ENCODE measurements around the gene ODR4.
"Not testable (repeated sequence)": the region's sequence is repeated elsewhere in the genome, so short reads cannot be mapped to it uniquely, and the experiment has no call there.

Gene ODR4

GRCh38 chr1:186375152-186375928 lies at the start of gene ODR4, which contains the start of gene TPR:
Gene ODR4 (plus strand): TSS chr1:186375838. CDS start chr1:186379786, 3,948 bp downstream.
Gene TPR (minus strand): TSS chr1:186375253. CDS start chr1:186375028, 225 bp downstream.
- in situ Hi-C loops (cut with MboI; ENCODE audit: low sequenced_read_pairs), result no loop called here

- in situ Hi-C loops (cut with MboI; ENCODE audit: low sequenced_read_pairs), result no loop called here
Observed at GRCh38 chr1:186326009-186326408, 49.6 kb upstream of the ODR4 start.

GRCh38 chr1:186327331-186327730 lies 48.3 kb upstream of the ODR4 start:
- in situ Hi-C loops (cut with MboI; ENCODE audit: low sequenced_read_pairs), result no loop called here

- in situ Hi-C loops (cut with MboI; ENCODE audit: low sequenced_read_pairs), result no loop called here
Observed at GRCh38 chr1:186330758-186331157, 44.9 kb upstream of the ODR4 start.

GRCh38 chr1:186337554-186337953 lies 38.1 kb upstream of the ODR4 start:
- in situ Hi-C loops (cut with MboI; ENCODE audit: low sequenced_read_pairs), result no loop called here

- in situ Hi-C loops (cut with MboI; ENCODE audit: low sequenced_read_pairs), result no loop called here
Observed at GRCh38 chr1:186340772-186341171, 34.9 kb upstream of the ODR4 start.

GRCh38 chr1:186347837-186348691 lies 27.6 kb upstream of the ODR4 start:
- in situ Hi-C loops (cut with MboI; ENCODE audit: low sequenced_read_pairs), result not testable (repeated sequence)

GRCh38 chr1:186374303-186375151 lies 1.1 kb upstream of the ODR4 start:
- in situ Hi-C loops (cut with MboI; ENCODE audit: low sequenced_read_pairs), result no loop called here

GRCh38 chr1:186375929-186376319 lies 286 bp downstream of the ODR4 start:
- in situ Hi-C loops (cut with MboI; ENCODE audit: low sequenced_read_pairs), result no loop called here

- in situ Hi-C loops (cut with MboI; ENCODE audit: low sequenced_read_pairs), result no loop called here
Observed at GRCh38 chr1:186386725-186387383, 11.2 kb downstream of the ODR4 start.

GRCh38 chr1:186390925-186391324 lies 15.3 kb downstream of the ODR4 start:
- in situ Hi-C loops (cut with MboI; ENCODE audit: low sequenced_read_pairs), result no loop called here

GRCh38 chr1:186391841-186392240 lies 16.2 kb downstream of the ODR4 start:
- in situ Hi-C loops (cut with MboI; ENCODE audit: low sequenced_read_pairs), result no loop called here

- in situ Hi-C loops (cut with MboI; ENCODE audit: low sequenced_read_pairs), result not testable (repeated sequence)
Observed at GRCh38 chr1:186392711-186393110, 17.1 kb downstream of the ODR4 start.

GRCh38 chr1:186401446-186401845 lies 25.8 kb downstream of the ODR4 start:
- in situ Hi-C loops (cut with MboI; ENCODE audit: low sequenced_read_pairs), result not testable (repeated sequence)

- in situ Hi-C loops (cut with MboI; ENCODE audit: low sequenced_read_pairs), result no loop called here
Observed at GRCh38 chr1:186403632-186404031, 28.0 kb downstream of the ODR4 start.

GRCh38 chr1:186404454-186405051 lies 28.9 kb downstream of the ODR4 start:
- in situ Hi-C loops (cut with MboI; ENCODE audit: low sequenced_read_pairs), result no loop called here

GRCh38 chr1:186409091-186409490 lies 33.5 kb downstream of the ODR4 start:
- in situ Hi-C loops (cut with MboI; ENCODE audit: low sequenced_read_pairs), result no loop called here

GRCh38 chr1:186413319-186413718 lies 37.7 kb downstream of the ODR4 start:
- in situ Hi-C loops (cut with MboI; ENCODE audit: low sequenced_read_pairs), result no loop called here

- in situ Hi-C loops (cut with MboI; ENCODE audit: low sequenced_read_pairs), result no loop called here
Observed at GRCh38 chr1:186418503-186418902, 42.9 kb downstream of the ODR4 start.

- in situ Hi-C loops (cut with MboI; ENCODE audit: low sequenced_read_pairs), result no loop called here
Observed at GRCh38 chr1:186420311-186420710, 44.7 kb downstream of the ODR4 start.

Measured in hTERT RPE-1 (cell line).